MCF 10A (cell line): ENCODE data around the gene AMDHD2. TPM values are rescaled to one million over a fixed set of nuclear protein-coding genes. Genes with fewer than 3 reads are reported as not detected.

ENCODE experiments used
- BruUV-seq: library from RNA; stranded (reverse); fragments of 400-500 nt; replicated peaks from 2 replicates; lab custom pipeline; 2021; lab: Mats Ljungman, UMichigan
- CTCF ChIA-PET: fragments of 300-600 bp; sonication (Branson Sonifier 250); formaldehyde crosslinking; extraction: SDS; loops from one replicate; lab custom pipeline; 2021; ENCODE audit warnings: antibody characterized with exemption, inconsistent platforms; lab: Yijun Ruan, JAX
- POLR2A ChIA-PET: fragments of 300-600, 350-650 bp; sonication (Branson Sonifier 250); formaldehyde crosslinking; extraction: SDS; loops from one replicate; lab custom pipeline; 2020; ENCODE audit warnings: antibody characterized with exemption, inconsistent platforms; lab: Yijun Ruan, JAX
- DNase-seq: peaks from one replicate; pipeline ENCODE4 v3.0.0-alpha.2; 2018; ENCODE audit not compliant: unreplicated experiment
- H3K27ac Mint-ChIP-seq: one replicate; pipeline ENCODE4 v1.8.0; 2022; ENCODE audit warnings: mild to moderate bottlenecking, low read depth, mixed read lengths; ENCODE audit not compliant: unreplicated experiment
- H3K27me3 Mint-ChIP-seq: one replicate; pipeline ENCODE4 v1.8.0; 2022; ENCODE audit warnings: mixed read lengths; ENCODE audit not compliant: insufficient read depth, unreplicated experiment
- H3K36me3 Mint-ChIP-seq: one replicate; pipeline ENCODE4 v1.8.0; 2022; ENCODE audit warnings: mild to moderate bottlenecking, moderate library complexity, mixed read lengths; ENCODE audit not compliant: insufficient read depth, unreplicated experiment
- H3K4me1 Mint-ChIP-seq: one replicate; pipeline ENCODE4 v1.8.0; 2022; ENCODE audit warnings: mixed read lengths; ENCODE audit not compliant: insufficient read depth, unreplicated experiment
- H3K4me3 Mint-ChIP-seq: one replicate; pipeline ENCODE4 v1.8.0; 2022; ENCODE audit warnings: mild to moderate bottlenecking, moderate library complexity, mixed read lengths; ENCODE audit not compliant: unreplicated experiment
- H3K9me3 Mint-ChIP-seq: one replicate; pipeline ENCODE4 v1.8.0; 2022; ENCODE audit warnings: mixed read lengths; ENCODE audit not compliant: unreplicated experiment
- intact Hi-C: fragments of 100-400 bp; cut with micrococcal nuclease; formaldehyde crosslinking; loops from 2 replicates; pipeline ENCODE4 v1.14.1; 2022
- total RNA-seq: library from RNA; stranded (reverse); gene quantifications from 2 replicates; pipeline ENCODE4 v1.2.3, GENCODE V29; 2022
- TF ChIP-seq, protein P1 (sequence below): fragments of 200-600 bp; IDR thresholded peaks from one replicate; pipeline ENCODE4 v1.8.0; 2022; ENCODE audit warnings: antibody characterized with exemption, mild to moderate bottlenecking; ENCODE audit not compliant: unreplicated experiment

AMDHD2 gene
- total RNA-seq, 1 experiment from 2014 or later = 15.8 TPM

DNA sequence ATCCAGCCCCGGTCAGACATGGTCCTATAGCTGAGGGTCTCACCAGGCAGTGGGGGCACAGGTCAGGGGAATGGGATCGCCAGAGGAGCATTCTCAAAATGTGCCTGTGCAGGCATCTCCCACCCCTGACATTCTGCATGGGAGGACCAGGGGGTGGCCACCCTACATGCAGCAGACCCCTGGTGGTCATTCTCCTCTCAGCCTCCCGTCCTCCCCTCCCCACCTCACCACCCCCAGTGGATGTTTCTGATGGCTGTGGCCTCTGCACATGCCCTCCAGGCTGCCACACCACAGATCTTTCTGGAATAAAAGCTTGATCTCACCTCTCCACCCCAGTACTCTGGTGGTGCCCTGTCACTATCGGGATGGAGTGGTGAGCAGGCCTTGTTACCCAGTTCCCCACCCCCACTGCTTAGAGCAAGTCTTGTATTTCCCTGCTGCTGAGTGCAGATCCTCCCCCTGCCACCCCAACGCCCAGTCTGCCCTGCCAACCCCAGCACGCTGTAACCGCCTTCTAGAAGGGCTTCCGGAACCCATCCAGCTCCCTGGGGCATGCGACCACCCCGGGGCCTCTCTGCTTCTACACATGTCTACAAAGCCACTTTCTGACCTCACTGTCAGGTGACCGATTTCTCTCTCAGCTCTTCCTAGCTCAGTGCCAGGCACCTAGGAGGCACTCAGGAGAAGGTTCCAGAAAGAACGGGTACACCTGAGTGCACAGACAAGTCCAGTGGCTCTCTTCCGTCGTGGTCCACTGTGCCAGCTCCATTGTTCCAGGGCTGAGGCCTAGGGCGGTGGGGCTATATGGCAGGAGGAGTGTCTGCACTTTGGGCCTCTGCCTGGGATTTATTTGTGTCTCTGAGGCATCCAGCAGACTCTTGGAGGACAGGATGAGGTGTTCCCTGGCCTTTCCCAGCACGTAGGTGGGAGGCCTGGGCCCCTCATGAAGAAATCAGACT is 36.0 kb upstream of the AMDHD2 start:
- CTCF ChIA-PET = interaction anchor here (0.6 to 2.3 kb wide), 5 partner anchors 9 to 144 kb away, joined by 3 to 4 read pairs (median 4); partner anchors contain the start of gene ABCA3

DNA sequence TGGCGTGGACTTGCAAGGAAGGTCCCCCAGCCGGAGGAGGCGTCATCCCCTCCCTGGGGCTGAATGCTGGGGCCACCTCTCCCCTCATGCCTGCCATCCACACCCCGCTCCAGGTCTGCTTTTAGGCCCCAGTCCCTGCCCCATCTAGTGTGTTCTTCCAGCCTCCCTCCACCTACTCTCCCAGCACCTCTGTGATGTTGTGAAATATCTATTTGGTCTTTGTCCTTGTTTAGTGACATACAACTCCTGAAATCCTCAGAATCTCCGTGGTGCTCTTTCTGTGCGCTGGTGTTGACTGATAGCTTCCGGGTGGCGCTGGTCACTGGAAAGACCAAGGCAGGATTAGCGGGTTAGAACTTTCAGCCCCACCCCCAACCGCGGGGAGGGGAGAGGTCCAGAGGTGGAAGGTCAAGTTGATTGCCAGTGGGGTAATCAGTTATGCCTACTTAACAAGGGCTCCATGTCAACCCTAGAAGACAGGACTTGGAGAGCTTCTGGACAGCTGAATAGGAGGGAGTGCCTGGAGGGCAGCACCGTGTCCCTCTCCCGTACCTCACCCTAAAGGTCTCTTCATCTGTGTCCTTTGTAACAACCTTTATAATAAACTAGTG is 35.2 kb upstream of the AMDHD2 start:
- no peak overlapping the region for H3K27ac Mint-ChIP-seq
- intact Hi-C loops = no loop called here

More for the DNA sequence above, 36.0 kb upstream of the AMDHD2 start:
- H3K27ac Mint-ChIP-seq = no peak overlapping the region
- BruUV-seq = no TSS peak
- TF ChIP-seq, protein P1, sequence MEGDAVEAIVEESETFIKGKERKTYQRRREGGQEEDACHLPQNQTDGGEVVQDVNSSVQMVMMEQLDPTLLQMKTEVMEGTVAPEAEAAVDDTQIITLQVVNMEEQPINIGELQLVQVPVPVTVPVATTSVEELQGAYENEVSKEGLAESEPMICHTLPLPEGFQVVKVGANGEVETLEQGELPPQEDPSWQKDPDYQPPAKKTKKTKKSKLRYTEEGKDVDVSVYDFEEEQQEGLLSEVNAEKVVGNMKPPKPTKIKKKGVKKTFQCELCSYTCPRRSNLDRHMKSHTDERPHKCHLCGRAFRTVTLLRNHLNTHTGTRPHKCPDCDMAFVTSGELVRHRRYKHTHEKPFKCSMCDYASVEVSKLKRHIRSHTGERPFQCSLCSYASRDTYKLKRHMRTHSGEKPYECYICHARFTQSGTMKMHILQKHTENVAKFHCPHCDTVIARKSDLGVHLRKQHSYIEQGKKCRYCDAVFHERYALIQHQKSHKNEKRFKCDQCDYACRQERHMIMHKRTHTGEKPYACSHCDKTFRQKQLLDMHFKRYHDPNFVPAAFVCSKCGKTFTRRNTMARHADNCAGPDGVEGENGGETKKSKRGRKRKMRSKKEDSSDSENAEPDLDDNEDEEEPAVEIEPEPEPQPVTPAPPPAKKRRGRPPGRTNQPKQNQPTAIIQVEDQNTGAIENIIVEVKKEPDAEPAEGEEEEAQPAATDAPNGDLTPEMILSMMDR = no peak
- no peaks in the 10 kb centered on the region for H3K27me3 Mint-ChIP-seq
- no peak overlapping the region for H3K4me3 Mint-ChIP-seq
- H3K36me3 Mint-ChIP-seq = peaks cover 4% of the 10 kb centered on the region
- intact Hi-C loops = no loop called here
- H3K4me1 Mint-ChIP-seq = peaks cover 4% of the 10 kb centered on the region
- H3K9me3 Mint-ChIP-seq = no peaks in the 10 kb centered on the region
- no peak for DNase-seq
- POLR2A ChIA-PET = interaction anchor here (0.6 to 1.1 kb wide), 2 partner anchors 15 to 36 kb away, joined by 3 read pairs; no protein-coding TSS in a partner anchor

DNA sequence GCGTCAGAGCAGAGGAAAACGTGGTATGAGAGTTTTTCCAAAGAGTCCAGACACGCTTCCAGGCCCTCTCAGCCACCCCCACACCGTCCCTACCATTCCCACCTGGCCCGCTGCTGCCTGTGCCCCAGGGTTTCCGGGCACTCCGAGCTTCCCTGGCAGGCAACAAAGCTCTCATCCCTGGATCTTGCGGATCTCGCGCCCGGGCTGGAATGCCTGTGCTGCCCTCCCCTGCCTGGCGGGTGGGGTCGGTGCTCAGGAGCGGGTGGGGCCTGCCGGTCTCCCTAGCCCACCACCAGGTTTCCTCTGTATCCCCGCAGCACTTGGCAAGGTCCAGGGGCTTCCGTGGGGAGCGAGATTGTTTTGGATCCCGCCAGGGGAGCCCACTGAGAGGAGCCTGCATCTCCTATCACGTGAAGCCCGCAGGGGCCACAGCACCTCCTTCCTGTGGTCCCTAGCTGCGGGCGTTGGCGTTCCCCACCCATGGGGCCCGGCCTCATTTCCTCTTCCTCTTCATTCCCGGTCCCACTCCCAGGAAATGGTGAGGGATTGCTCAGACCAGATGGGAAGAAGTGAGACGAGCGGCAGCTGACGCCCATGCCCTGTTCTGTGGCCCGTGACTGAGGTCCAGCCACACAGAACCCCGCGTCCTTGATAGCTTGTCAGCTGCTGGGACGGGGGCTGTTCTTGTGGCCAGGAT is 34.2 kb upstream of the AMDHD2 start:
- intact Hi-C loops = no loop called here
- H3K27ac Mint-ChIP-seq = no peak overlapping the region

More for the DNA sequence above, 35.2 kb upstream of the AMDHD2 start:
- POLR2A ChIA-PET = interaction anchor here (0.6 kb wide), 1 partner anchor 16 kb away, joined by 3 read pairs; no protein-coding TSS in a partner anchor
- H3K4me3 Mint-ChIP-seq = no peak overlapping the region
- peaks cover 4% of the 10 kb centered on the region for H3K4me1 Mint-ChIP-seq
- TF ChIP-seq, protein P1 = no peak
- BruUV-seq = no TSS peak
- H3K9me3 Mint-ChIP-seq = no peaks in the 10 kb centered on the region
- H3K36me3 Mint-ChIP-seq = peaks cover 4% of the 10 kb centered on the region
- CTCF ChIA-PET = interaction anchor here (0.6 to 2.3 kb wide), 3 partner anchors 9 to 145 kb away, joined by 3 to 4 read pairs (median 3); partner anchors contain the start of gene ABCA3
- DNase-seq = no peak
- H3K27me3 Mint-ChIP-seq = no peaks in the 10 kb centered on the region

More for the DNA sequence above, 34.2 kb upstream of the AMDHD2 start:
- peaks cover 4% of the 10 kb centered on the region for H3K4me1 Mint-ChIP-seq
- TF ChIP-seq, protein P1 = no peak
- no peaks in the 10 kb centered on the region for H3K27me3 Mint-ChIP-seq
- ChIA-PET POLR2A (no interaction called here), CTCF (interaction anchor here (2.3 kb wide), 1 partner anchor 16 kb away, joined by 4 read pairs; no protein-coding TSS in a partner anchor)
- no TSS peak for BruUV-seq
- no peaks in the 10 kb centered on the region for H3K36me3 Mint-ChIP-seq
- DNase-seq = no peak
- H3K4me3 Mint-ChIP-seq = no peak overlapping the region
- no peaks in the 10 kb centered on the region for H3K9me3 Mint-ChIP-seq
